A673 (cell line): ENCODE measurements around the gene NPIPA8.
"Not testable (repeated sequence)": the region's sequence is repeated elsewhere in the genome, so short reads cannot be mapped to it uniquely, and the experiment has no call there.

Experiments used
- CTCF ChIP-seq: fragments of 300-800, 200-600 bp; sonication (generic); conservative IDR thresholded peaks from 2 replicates; pipeline ENCODE4 v1.5.1; 2017; ENCODE audit warnings: low read depth, mild to moderate bottlenecking, antibody characterized with exemption, low read length, moderate library complexity, mixed read lengths
- EZH2 ChIP-seq: fragments of 200-600 bp; sonication (generic); IDR thresholded peaks from 2 replicates; pipeline ENCODE4 v1.6.1; 2017; ENCODE audit warnings: borderline replicate concordance, low read depth, mild to moderate bottlenecking, mixed read lengths, antibody characterized with exemption, low read length; ENCODE audit not compliant: poor library complexity, severe bottlenecking

GRCh38 chr16:18341417-18341960 lies 5.0 kb upstream of the NPIPA8 start:
- TF ChIP-seq CTCF, EZH2: not testable (repeated sequence)
